CD4-positive, alpha-beta T cell treated with Interleukin-4 for 1 hour (primary cell): ENCODE data around the gene GPNMB.
A peak's percentile ranks its signal among the peaks of the same experiment; 100 is the strongest.
"Not testable (repeated sequence)": the region's sequence is repeated elsewhere in the genome, so short reads cannot be mapped to it uniquely, and the experiment has no call there.

Source experiments
- DNase-seq, 2 donors: peaks; one replicate each; pipeline ENCODE4 v3.0.0-alpha.2; 2020 to 2022

GPNMB gene

DNA sequence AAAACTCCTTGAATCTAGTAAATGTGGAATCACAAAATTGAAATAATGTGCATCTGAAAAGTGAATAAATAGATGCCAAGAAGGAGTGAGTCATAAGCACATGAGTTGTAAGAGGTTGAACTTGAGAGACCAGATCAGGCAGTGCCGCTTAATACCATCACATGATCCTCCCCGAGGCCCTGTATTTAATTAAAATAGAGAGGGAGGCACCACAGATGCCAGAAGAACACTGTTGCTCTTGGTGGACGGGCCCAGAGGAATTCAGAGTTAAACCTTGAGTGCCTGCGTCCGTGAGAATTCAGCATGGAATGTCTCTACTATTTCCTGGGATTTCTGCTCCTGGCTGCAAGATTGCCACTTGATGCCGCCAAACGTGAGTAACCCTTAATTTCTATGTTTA, at the start of gene GPNMB:
GPNMB (plus strand) TSS at position 221 of the 400 bp plus-strand sequence; CDS start at position 304, 83 bp downstream.
- no peak for DNase-seq

DNA sequence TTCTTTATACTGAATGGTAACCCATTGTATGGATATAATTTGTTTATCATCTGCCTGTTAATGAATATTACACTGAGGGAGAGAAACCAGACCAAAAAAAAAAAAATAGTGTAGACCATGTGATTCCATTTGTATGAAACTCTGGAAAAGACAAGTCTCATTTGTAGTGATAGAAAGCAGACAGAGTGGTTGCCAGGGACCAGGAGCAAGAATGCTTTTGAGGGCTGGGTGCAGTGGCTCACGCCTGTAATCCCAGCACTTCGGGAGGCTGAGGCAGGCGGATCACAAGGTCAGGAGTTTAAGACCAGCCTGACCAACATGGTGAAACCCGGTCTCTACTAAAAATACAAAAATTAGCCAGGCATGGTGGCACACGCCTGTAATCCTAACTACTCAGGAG, 48.8 kb upstream of the GPNMB start:
- DNase-seq: not testable (repeated sequence)

DNA sequence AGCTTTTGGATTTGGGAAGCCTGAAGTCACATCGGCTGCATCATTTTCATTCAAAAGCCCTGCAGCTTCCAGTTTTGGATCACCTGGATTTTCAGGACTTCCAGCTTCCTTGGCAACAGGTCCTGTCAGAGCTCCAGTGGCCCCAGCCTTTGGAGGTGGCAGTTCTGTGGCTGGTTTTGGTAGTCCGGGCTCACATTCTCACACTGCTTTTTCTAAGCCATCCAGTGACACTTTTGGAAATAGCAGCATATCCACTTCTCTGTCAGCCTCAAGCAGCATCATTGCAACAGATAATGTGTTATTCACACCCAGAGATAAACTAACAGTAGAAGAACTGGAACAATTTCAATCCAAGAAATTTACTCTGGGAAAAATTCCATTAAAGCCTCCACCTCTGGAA, 46.2 kb upstream of the GPNMB start:
- no peak for DNase-seq

DNA sequence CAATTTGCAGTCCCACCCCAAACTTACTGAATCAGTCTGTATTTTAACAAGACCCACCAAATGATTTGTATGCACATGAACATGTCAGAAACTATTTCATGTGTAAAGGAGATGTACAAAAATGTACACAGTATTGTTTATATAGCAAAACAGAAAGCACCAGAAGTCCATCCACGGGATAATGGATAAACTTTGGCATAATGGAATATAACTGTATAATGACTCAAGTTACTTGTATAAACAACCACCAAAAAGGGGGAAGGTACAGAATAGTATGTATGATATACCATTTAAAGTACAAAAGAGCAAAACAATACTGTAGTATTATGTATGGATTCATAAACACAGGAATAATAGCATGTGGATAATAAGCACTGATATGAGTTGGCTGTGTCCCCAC, 42.3 kb upstream of the GPNMB start:
- DNase-seq: no peak

DNA sequence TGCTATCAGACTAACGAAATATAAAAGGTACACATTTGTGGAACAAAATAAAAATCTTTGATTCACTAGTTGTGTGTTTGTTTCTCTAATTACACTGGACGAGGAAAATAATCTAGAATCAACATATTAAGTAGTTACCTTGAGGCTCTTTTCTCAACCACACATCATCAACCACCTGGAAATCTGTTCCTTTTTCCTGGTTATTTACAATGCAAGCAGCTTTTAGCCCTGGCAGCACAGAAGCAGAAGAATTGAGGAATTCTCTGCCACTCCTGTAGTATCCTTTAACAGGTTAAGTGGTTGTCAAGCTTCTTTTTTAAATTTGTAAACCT, 41.0 kb upstream of the GPNMB start:
- no peak for DNase-seq

DNA sequence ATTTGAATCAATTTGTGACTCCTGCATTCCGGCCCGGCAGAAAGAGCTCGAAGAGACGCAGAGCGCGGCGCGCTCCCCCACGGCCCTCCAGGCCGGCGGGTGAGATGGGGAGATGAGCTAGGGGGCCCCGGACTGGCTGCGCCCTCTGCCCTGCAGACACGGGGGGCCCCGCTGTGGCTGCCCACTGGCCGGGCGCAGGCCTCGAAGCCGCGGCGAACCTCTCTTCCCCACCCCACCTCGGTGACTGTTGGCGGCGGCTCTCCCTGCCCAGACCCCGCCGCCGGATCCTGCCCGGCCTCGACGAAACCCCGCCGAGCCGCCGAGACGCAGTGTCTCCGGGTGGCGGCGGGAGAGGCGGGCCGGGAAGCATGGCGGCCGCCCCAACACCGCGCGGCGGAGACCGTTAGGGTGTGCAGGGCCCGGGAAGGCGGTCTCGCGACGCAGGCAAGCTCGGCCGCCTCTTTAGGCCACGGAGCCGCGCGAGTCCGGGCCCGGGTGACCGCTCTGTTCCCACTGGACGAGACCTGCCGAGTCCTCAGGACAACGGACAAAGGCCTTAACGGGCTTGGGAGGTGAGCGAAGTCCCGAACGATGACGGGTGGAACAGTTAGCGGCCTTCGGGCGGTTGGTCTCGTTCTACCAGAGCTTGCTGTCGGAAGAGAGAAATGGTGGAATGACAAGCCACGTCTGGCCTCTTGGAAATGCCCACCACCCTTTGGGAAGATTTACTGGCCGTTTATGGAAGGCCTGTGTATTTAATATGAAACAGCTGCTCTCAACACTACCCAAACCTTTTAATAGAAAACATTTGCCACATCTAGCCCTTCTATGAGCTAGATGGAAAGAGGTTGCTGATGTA, 40.4 kb upstream of the GPNMB start:
- DNase-seq: no peak

DNA sequence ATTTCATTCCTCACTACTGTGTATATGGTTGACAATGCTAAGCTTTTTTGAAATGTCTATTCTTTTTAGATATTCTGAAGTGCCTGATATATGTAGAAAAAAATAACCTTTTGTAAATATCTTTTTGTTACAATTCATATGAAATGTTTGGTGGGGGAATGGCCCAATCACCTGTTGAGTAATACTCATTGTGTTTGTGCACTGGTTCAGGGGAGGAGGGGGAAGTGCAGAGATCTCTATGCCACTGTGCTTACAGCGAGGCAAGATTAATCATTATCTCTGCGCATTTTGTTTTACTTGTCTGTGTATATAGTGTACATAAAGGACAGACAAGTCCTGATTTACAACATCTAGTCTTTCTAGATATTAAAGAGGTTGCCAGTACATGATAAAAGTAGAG, 39.6 kb upstream of the GPNMB start:
- DNase-seq: peak in 1 of 2 donors; percentile 18

DNA sequence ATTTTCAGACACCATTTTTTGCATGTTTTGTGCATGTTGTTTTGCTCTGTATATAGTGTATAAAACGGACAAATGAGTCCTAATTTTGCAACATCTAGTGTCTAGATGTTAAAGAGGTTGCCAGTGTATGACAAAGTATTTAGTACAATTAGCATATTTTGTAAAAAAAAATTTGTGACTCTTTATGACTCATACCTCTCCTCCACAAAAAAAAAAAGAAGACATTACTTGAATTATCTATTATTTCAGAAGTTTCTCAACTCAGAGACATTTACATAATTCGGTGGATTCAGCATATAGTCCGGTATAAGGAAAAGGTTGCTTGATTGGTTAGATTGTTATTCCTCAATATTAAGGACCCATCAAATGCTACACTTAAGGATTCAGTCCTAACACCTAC, 38.7 kb upstream of the GPNMB start:
- no peak for DNase-seq

DNA sequence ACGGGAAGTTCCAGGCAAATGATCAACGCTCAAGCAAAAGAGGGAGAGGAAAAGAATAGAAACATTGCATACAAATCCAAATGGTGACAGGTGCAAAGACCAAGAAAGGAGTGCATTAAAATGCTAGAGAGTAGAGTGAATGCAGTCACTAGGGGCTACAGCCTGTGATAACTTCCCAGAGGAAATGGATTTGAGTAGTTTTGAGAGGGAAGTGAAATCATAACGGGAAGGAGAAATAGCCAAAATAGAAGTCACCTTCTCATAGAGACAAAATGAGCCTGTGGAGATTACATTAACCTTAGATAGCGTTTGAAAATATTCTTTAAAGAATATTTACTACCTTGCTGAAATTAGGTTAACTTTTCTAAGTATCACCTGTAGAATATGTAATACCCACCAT, 38.3 kb upstream of the GPNMB start:
- no peak for DNase-seq

DNA sequence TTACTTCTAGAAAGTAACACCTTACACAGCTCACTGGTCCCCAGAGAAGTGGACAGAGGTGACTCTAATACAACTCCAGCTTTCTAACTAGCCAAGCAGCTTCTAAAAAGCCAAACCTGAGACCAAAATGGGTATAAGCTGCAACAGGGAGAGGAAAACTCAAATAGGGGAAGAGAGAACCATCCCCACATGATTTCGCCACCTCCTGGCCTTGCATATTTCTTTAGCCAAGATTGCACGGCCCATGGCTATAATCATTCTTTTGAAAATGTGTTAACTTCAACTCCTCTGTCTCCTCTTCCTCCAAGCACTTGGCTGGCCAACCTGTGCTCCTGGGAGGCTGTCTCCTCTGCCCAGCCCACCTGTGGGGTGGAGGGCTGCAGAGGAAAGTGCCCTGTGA, 36.1 kb upstream of the GPNMB start:
- DNase-seq: no peak

DNA sequence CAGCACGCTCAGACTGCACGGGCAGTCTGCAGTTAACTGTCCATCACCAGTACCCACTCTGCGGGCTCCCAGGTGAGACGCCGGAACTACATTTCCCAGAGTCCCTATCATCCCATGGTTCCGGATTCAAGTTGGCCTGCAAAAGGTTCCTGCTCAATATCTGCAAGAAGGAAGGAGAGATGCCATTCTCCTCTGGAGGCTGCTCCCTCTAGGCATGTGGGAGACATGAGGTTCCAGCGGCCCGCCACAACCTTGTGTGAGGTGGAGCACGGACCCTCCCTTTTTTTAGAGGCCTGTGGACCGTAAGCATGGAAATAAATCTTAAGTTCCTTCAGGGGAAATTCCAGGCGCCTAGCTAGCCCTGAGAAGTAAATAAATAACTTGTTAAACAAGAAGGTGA, 35.0 kb upstream of the GPNMB start:
- DNase-seq: no peak

DNA sequence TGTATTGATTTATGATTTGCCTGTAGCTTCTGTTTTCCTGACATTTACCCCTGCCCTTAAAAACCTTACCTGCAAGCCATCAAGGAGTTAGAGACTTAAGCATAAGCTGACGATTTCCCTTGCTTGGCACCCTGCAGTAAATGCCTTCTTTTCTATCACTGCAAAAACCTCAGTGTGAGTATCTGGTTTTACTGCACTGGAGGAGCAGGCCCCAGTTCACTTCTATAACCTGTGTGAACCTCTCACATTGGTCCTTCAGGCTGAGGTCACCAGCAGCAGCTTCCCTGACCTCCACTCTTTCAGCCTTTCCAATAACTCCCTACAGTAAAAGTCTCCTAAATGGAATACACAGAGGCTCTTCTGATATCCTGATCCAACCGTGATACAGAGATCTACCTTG, 34.2 kb upstream of the GPNMB start:
- DNase-seq: no peak

DNA sequence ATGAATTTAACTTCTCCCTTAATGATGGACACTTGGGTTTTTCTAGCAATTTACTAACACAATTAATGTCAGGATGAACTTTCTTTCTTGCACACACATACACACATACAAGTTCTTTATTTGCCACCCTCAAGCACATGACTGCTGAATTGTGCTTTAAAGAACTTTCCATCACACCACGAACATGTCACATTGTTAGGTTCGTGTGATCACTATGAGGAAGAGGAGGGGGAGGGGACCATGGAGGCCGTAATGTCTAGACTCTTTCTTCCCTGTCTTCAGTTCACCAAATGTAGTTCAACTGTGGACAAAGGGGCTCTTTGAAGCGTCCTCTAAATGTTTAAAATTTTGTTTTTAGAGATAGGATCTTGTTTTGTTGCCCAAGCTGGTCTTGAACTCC, 33.7 kb upstream of the GPNMB start:
- no peak for DNase-seq

DNA sequence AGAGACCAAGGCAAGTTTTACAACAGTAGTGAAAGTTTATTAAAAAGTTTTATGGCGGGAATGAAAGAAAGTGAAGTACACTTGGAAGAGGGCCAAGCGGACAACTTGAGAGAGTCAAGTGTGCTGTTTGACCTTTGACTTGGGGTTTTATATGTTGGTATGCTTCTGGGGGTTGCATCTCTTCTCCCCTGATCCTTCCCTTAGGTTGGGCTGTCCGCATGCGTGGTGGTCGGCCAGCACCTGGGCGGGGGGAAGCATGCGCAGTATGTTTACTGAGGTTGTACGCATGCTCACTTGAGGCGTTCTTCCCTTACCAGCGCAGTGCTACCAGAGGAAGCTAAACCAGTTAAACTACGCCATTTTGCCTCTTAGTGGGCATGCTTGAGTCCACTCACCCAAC, 32.8 kb upstream of the GPNMB start:
- no peak for DNase-seq

DNA sequence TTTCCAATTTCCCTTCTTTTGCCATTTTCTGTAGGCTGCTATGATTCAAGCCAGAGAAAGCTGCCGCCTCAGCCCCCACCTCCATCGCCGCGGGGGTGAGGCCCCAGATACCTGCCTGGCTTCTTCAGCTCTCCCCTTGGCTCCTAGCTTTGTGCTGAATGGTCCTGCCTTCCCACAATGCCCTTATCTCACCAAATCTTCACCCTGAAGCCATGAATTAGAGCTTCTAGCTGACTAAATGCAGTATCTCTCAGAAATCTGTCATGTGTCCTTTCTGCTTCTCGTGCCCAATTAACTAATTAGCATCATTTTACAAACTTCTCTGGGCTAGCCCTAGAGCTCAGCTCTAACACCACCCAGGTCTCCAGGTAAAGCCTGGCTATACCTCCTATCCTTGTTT, 32.2 kb upstream of the GPNMB start:
- DNase-seq: no peak

DNA sequence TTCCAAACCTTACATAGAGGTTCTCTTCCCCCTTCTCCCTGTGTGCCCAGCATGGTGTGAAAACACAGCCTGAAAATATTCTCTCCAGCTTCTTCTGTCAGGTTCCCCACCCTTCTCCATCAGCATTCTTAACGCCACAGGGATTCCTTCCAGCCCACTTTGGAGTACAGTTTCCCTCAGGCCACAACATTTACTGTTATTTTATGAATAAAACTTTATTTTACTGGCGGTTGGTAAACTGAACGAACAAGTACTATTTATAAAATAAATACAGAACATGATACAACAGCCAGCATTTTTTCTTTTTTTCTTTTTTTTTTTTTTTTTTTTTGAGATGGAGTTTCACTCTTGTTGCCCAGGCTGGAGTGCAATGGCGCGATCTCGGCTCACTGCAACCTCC, 31.6 kb upstream of the GPNMB start:
- DNase-seq: no peak

DNA sequence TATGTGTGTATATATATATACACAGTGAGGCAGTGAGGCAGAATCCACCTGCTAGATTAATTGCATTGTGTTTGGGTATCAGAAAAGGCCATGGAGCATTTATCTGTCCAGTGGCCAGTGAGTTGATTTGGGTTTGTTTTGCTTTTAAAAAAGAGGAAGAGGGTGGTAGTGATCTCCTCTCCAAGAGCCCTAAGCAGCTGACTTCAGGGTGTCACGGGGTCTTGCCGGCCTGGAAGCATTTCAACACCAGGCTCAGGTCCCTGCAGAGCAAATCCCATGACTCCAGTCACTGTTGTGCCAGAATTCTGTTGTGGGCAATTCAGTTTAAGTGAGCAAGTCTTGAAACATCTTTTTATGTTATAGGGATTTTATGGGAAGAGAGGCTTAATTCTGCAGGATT, 30.6 kb upstream of the GPNMB start:
- DNase-seq: peak; percentile 3 to 59

DNA sequence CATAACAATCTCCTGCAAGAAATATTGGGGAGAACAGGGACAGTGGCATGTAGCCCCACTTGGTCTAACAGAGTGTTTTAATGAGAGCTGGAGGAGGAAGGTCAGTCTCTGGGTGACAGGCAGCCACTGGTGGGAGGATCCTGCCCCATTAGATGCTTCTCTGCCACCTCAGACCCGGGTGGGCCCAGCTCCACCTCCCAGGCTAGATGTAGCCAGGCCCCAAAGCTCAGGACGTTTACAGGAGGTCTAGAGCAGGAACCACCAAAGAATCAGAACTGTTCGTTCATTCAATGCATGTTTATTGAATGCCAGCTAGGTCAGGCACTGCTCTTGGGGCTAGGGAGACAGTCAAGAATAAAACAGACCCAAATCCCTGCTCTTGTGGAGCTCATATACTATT, 28.4 kb upstream of the GPNMB start:
- no peak for DNase-seq

DNA sequence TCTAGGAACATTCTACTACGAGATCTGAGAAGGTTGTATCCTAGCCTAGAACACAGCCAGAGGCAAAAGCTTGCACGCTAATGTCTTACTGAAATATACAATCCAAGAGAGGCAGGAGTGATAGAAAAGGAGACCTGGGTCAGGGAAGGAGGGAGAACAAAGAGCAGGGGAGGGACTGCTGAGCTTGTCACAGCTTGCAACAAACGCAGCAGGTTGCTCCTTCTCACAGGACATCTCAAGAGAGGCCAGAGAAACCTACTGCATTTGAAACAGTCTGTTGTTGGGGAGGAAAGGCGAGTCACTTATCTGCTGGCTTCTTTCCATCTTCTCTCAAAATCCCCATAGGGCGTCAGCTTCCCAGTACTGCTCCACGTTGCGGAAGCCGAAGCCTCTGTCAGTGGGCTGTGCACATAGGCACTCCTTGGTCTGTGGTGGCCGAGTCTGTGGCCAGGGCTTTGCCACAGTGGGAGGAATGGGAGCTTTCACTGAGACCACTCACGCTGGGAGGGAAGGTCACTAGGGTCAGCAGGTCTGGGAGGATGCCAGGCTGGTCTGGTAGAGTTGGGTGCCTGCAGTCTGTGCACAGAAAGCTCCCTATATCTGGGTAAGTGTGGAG, 25.8 kb upstream of the GPNMB start:
- DNase-seq: no peak

DNA sequence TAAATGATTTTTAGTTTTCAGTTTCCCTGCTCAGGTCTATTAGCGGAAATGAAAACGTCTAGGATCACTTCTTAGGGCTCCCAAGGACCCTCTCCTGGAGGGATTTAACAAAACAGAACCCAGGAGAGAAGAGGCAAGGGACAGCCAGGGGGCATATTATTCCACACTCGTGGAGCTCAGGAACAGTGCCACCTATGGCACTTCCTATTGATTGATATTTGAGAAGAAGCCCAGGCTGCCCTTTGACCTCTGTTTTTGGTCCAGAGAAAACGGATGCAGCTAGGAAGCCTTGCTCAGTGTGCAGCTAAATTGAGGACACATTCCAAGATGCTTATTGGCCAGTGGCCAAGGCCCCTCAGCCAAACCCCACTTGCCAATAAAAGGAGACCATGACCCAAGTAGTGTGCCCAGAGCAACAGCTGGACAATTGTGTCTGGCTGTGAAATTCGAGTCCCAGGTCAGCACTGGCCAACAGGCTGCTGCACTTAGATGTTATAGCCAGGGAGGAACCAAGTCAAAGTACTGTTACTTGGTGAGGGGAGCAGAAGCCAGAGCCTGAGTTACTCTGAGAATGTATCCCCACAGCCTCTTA, 24.0 kb upstream of the GPNMB start:
- no peak for DNase-seq

DNA sequence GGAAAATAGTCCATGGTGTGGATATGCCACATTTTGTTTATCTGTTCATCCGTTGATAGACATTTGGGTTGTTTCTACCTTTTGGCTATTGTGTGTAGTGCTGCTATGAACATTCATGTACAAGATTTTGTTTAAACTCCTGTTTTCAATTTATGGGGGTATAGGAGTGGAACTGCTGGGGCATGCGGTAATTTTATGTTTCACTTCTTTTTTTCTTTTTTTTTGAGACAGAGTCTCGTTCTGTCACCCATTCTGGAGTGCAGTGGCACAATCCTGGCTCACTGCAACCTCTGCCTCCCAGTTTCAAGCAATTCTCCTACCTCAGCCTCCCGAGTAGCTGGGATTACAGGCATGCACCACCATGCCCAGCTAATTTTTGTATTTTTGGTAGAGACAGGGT, 22.2 kb upstream of the GPNMB start:
- DNase-seq: not testable (repeated sequence)

DNA sequence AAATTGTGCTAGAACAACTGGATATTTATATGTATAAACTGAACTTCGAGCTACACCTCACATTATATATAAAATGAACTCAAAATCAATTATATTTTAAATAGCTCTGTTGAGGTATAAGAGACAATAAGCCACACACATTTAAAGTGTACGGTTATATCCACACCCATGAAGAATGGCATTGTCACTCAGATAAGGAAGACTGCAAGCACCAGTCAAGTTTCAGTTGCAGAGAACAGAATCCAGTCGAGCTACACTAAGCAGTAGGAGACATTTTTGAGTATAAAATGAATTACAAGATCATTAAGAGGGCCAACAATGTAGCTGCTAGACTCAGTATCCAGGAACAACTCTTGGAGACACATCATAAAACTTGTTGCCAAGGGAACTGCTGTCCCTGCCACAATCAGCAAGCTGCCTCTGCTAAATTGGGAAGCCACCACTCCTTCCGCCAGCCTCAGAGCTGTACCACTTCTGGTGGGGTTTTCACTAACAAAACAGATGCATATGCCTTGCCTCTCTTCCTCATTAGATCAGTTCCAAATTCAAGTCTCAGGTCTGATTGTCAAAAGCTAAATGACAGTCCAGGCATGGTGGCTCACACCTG, 19.6 kb upstream of the GPNMB start:
- DNase-seq: no peak

DNA sequence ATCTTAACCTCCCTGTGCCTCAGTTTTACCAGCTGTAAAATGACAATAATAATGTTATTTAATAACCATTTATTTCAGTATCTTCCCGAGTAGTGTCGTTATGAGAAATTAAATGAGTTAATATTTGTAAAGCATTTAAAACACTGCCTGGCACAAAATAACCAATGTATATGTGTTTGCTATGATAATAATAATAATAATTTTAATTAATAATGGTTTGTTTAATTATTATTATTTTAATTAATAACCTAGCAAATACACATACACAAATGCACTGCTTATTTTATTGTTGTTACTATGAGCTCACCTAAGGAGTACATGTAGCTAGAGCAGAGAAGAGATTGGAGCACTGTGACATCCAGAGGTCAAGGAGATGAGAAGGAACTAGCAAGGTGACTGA, 18.2 kb upstream of the GPNMB start:
- no peak for DNase-seq

DNA sequence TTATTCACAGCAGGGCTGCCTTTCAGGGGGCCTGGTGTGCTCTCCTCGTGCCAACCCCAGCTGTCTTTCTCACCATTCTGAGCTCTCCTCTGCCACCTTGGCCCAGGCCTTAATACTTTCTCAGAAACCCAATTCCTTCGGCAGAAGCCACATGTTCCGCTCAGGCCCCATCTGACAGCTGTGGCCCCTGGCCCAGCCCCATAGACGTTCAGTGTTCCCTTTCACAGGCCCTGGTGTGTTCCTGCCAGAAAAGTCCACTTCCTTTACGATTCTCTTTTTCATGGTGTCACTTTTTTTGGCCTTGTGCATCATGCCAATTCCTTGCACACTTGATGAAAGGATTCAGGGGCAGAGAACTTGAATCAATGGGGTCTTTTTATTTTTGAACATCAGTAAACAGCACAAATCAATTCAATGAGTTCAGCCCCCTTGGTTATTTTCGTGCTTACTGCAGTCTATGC, 15.9 kb upstream of the GPNMB start:
- no peak for DNase-seq
